LNCaP clone FGC (cell line): ENCODE data around the gene ACHE.
A peak's percentile ranks its signal among the peaks of the same experiment; 100 is the strongest.

ENCODE experiments used
- DNase-seq: peaks from one replicate; pipeline ENCODE4 v3.0.0-alpha.2; 2011; ENCODE audit warnings: low read depth
- H3K4me3 ChIP-seq: 2 replicates; pipeline ENCODE4 v1.5.1; 2011; ENCODE audit warnings: mild to moderate bottlenecking, low read depth, low read length, control low read depth
- TF ChIP-seq, protein P1 (sequence below): IDR thresholded peaks from 2 replicates; pipeline ENCODE4 v1.5.1; 2012; ENCODE audit warnings: mild to moderate bottlenecking; ENCODE audit not compliant: control insufficient read depth, insufficient read depth; ENCODE audit errors: extremely low read depth

Gene ACHE

DNA sequence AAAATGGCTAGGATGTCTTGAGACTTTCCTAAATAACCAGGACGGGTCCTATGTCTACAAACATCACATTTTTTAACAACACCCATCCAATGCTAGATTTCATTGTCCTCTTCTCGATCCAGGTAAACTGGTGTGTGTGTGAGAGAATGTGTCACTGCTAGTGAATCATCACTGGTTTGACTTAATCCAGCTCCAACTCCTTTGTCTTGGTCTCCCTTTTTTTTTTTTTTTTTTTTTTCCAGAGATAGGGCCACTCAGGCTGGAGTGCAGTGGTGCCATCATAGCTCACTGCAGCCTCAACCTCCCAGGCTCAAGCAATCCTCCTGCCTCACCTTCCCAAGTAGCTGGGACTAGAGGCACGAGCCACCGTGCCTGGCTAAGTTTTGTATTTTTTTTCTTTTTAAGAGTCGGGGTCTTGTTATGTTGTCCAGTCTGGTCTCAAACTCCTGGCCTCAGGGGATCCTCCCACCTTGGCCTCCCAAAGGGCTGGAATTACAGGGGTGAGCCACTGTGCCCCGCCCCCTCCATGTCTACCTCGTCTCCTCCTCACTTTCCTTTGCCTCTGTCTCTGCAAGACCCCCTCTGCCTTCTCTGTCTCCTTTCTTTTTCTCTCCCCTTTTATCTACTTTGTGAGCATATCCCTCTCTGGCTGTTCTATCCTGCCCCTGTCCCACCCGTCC is 4.0 kb downstream of the ACHE start:
- TF ChIP-seq, protein P1, sequence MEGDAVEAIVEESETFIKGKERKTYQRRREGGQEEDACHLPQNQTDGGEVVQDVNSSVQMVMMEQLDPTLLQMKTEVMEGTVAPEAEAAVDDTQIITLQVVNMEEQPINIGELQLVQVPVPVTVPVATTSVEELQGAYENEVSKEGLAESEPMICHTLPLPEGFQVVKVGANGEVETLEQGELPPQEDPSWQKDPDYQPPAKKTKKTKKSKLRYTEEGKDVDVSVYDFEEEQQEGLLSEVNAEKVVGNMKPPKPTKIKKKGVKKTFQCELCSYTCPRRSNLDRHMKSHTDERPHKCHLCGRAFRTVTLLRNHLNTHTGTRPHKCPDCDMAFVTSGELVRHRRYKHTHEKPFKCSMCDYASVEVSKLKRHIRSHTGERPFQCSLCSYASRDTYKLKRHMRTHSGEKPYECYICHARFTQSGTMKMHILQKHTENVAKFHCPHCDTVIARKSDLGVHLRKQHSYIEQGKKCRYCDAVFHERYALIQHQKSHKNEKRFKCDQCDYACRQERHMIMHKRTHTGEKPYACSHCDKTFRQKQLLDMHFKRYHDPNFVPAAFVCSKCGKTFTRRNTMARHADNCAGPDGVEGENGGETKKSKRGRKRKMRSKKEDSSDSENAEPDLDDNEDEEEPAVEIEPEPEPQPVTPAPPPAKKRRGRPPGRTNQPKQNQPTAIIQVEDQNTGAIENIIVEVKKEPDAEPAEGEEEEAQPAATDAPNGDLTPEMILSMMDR = no peak
- H3K4me3 ChIP-seq = no peak overlapping the region
- no peak for DNase-seq

DNA sequence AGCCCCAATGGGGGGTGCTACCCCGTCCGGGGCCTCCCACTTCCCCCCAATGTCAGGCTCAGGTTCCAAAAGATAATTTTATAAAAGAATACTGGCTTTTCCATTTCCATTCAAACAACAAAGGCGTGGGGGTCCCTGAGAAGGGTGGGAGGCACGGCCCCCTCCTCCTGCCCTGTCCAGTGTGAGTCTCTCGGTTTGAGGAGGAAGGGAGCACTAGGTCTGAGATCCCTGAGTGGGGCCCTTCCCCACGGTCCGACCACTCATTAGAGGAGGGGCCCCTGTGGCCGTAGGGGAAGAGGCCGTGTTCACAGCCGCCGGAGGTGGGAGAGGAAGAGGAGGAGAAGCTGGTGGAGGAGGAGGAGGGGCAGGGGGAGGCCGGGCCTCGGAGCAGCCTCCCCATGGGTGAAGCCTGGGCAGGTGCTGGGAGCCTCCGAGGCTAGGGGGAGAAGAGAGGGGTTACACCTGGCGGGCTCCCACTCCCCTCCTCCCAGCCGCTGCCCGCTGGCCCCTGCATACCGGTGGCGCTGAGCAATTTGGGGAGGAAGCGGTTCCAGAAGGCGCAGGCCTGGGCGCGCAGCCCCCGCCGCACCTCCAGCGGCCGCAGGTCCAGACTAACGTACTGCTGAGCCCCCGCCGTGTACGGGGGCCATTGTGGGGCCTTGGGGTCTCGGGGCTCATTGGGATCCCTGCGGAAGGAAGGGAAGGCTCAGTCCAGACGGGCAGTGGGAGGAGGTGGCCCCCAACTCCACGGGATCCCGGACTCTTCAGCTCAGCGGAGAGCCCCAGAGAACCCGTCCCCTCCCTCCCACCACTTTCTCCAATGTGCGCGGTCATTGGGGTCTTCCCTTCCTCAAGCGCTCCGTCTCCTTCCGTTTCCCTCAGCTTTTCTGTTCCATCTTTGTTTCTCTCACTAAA is 4.8 kb downstream of the ACHE start:
- DNase-seq = no peak
- TF ChIP-seq, protein P1 = no peak

DNA sequence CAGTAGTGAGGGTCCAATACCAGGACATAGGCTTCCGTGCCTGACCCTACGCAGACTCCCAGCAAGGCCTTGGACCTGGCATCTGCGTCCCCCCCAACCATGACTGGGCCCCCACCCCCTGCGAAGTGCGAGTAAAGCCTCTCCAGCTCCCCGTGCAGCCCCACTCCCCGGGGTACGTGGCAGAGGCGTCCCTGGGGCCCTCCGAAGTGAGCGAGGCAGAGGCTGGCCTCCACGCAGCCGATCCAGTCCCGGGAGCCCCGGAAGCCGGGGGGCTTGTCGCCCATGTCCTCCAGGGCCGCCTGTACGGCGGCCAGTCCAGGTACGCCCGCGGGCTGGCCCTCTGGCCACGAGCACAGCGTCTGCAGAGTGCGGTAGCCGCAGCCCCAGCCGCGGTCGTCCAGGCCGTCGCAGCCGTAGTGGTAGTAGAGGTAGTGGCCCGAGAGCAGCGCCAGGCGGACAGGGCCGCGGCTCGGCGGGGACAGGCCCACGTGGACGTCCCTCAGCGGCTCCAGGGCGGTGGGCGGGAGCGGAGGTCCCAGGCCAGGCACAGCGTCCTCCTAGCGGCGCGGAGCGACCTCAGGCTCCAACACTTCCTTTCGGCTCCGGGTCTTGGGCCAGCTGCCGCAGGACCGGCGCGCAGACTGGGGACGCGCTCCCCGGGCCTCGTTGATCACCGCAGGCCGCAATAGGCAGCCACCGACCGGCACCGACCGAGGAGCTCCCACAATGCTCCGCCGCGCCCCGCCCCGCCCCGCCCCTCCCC is 6.5 kb downstream of the ACHE start, which contains the start of gene UFSP1:
Gene UFSP1, minus strand, starts transcription at position 728 of the 763 bp plus-strand sequence. Its CDS starts 444 bp downstream, at position 284.
- H3K4me3 ChIP-seq = peak within 1 kb of the TSS; percentile 82
- no peak for DNase-seq
- TF ChIP-seq, protein P1 = no peak

More for the DNA sequence above, 4.8 kb downstream of the ACHE start:
- H3K4me3 ChIP-seq = peak overlapping the region; percentile 82

DNA sequence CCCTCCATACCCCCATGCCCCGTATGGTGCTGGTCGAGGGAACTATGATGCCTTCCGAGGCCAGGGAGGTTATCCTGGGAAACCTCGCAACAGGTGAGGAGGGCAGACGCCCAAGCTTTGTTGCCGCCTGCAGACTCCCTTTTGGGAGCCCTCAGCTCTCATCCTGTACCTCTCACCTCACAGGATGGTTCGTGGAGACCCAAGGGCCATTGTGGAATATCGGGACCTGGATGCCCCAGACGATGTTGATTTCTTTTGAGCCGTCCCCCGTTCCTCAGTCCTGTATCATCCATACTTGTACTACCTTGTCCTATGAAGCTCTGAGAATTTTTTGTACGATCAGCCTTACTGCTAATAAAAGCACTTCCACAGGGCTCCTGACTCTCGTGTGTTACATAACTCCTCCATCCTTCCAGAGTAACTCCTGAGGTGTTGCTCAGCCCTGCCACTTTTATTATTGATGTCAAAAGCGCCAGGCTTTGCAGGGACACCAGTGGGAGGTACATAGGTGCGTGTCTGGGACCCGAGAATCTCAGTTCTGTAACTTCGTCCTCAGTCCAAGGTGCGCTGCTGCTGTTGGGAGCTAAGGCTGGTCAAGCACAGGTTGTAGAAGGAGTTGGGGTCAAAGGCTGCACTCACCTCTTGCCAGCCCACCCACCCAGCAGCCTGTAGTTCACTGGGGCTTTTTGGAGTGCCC is 7.2 kb downstream of the ACHE start:
- TF ChIP-seq, protein P1 = no peak
- DNase-seq = no peak
- peak overlapping the region; percentile 82 for H3K4me3 ChIP-seq

DNA sequence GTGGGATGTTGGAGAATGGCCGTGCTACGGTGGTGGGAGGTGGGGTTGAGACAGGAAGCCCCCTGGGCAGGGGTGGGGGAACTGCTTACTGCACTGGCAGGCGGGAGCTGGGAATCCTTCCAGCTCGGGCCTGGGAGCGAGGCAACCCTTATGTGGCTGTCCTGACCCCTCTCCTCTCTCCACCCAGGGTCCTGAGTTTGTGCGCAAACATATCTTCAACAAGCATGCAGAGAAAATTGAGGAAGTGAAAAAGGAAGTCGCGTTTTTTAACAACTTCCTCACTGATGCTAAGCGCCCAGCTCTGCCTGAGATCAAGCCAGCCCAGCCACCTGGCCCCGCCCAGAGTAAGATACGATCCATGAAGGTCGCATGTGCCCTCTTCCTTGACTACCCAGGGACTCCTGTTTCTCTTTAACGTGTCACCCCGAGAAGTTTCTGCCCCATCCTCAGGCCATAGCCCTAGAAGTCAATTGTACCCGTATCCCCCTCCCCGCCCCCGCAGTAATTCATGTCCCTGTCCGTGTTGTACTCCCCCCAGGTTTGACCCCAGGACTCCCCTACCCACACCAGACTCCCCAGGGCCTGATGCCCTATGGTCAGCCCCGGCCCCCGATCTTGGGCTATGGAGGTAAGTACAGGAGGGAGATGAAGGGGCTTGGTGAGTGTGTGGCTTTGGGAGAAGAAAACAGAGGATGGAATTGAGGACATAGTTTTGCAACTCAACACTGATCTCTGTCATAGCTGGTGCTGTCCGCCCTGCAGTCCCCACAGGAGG is 8.0 kb downstream of the ACHE start:
- TF ChIP-seq, protein P1 = no peak
- H3K4me3 ChIP-seq = peak overlapping the region; percentile 82
- no peak for DNase-seq
